H9 (cell line): Measurements from ENCODE around the gene NUP188. TPM values are rescaled to one million over a fixed set of nuclear protein-coding genes. Genes with fewer than 3 reads are reported as not detected.

Experiments used
- DNase-seq: peaks from one replicate; pipeline ENCODE4 v3.0.0-alpha.2; 2017
- H2AFZ ChIP-seq: one replicate; pipeline ENCODE4 v1.6.1; 2013; ENCODE audit warnings: mild to moderate bottlenecking, low read length, control low read depth, moderate library complexity
- H2AK5ac ChIP-seq: 2 replicates; pipeline ENCODE4 v1.6.1; 2013; ENCODE audit warnings: low read length, control low read depth, mixed read lengths; ENCODE audit not compliant: insufficient read length
- H2BK120ac ChIP-seq: one replicate; pipeline ENCODE4 v1.6.1; 2013; ENCODE audit warnings: low read depth, mild to moderate bottlenecking, low read length, control low read depth, inconsistent platforms; ENCODE audit not compliant: poor library complexity, severe bottlenecking
- H2BK12ac ChIP-seq: 2 replicates; pipeline ENCODE4 v1.6.1; 2013; ENCODE audit warnings: low read length, control low read depth, mixed read lengths, low read depth; ENCODE audit not compliant: insufficient read length
- H2BK15ac ChIP-seq: 2 replicates; pipeline ENCODE4 v1.6.1; 2013; ENCODE audit warnings: low read depth, low read length, control low read depth
- H2BK20ac ChIP-seq: one replicate; pipeline ENCODE4 v1.6.1; 2013; ENCODE audit warnings: low read depth, mild to moderate bottlenecking, low read length, control low read depth, inconsistent platforms; ENCODE audit not compliant: poor library complexity, severe bottlenecking
- H2BK5ac ChIP-seq: 2 replicates; pipeline ENCODE4 v1.6.1; 2013; ENCODE audit warnings: low read length, control low read depth, mixed read lengths; ENCODE audit not compliant: insufficient read length
- H3K14ac ChIP-seq: 2 replicates; pipeline ENCODE4 v1.6.1; 2013; ENCODE audit warnings: low read length, control low read depth; ENCODE audit not compliant: insufficient read depth
- H3K18ac ChIP-seq: 2 replicates; pipeline ENCODE4 v1.6.1; 2013; ENCODE audit warnings: low read depth, mild to moderate bottlenecking, mixed read lengths, low read length, control low read depth; ENCODE audit not compliant: insufficient read length
- H3K23ac ChIP-seq: 2 replicates; pipeline ENCODE4 v1.6.1; 2013; ENCODE audit warnings: low read length, control low read depth, mixed read lengths, low read depth; ENCODE audit not compliant: insufficient read length
- H3K23me2 ChIP-seq: 2 replicates; pipeline ENCODE4 v1.6.1; 2013; ENCODE audit warnings: low read depth, mild to moderate bottlenecking, mixed read lengths, low read length, control low read depth; ENCODE audit not compliant: insufficient read length, poor library complexity, severe bottlenecking
- H3K27ac ChIP-seq: 2 replicates; pipeline ENCODE4 v1.5.1; 2013; ENCODE audit warnings: low read length, control low read depth, mixed read lengths, low read depth; ENCODE audit not compliant: insufficient read length
- H3K27me3 ChIP-seq: 2 replicates; pipeline ENCODE4 v1.6.1; 2013; ENCODE audit warnings: low read length, control low read depth, inconsistent platforms; ENCODE audit not compliant: insufficient read depth
- H3K4ac ChIP-seq: 2 replicates; pipeline ENCODE4 v1.6.1; 2013; ENCODE audit warnings: low read depth, mild to moderate bottlenecking, control low read depth, inconsistent platforms, low read length, moderate library complexity
- H3K4me1 ChIP-seq: 2 replicates; pipeline ENCODE4 v1.6.1; 2013; ENCODE audit warnings: low read length, control low read depth, inconsistent platforms; ENCODE audit not compliant: insufficient read depth
- H3K4me2 ChIP-seq: 2 replicates; pipeline ENCODE4 v1.6.1; 2013; ENCODE audit warnings: low read length, control low read depth, mixed read lengths; ENCODE audit not compliant: insufficient read length, insufficient read depth
- H3K56ac ChIP-seq: 2 replicates; pipeline ENCODE4 v1.6.1; 2013; ENCODE audit warnings: low read depth, mild to moderate bottlenecking, mixed read lengths, low read length, control low read depth; ENCODE audit not compliant: insufficient read length
- H3K79me1 ChIP-seq: 2 replicates; pipeline ENCODE4 v1.6.1; 2013; ENCODE audit warnings: low read depth, mild to moderate bottlenecking, moderate library complexity, low read length, control low read depth, inconsistent platforms; ENCODE audit not compliant: insufficient read depth, poor library complexity, severe bottlenecking
- H3K79me2 ChIP-seq: 2 replicates; pipeline ENCODE4 v1.6.1; 2013; ENCODE audit warnings: low read length, control low read depth, inconsistent platforms; ENCODE audit not compliant: insufficient read depth
- H3K9ac ChIP-seq: 2 replicates; pipeline ENCODE4 v1.6.1; 2013; ENCODE audit warnings: low read length, control low read depth, mixed read lengths; ENCODE audit not compliant: insufficient read length; ENCODE audit errors: extremely low read depth
- H3K9me3 ChIP-seq: one replicate; pipeline ENCODE4 v1.6.1; 2013; ENCODE audit warnings: low read depth, low read length, inconsistent platforms; ENCODE audit not compliant: control insufficient read depth
- H3T11ph ChIP-seq: one replicate; pipeline ENCODE4 v1.6.1; 2013; ENCODE audit warnings: mild to moderate bottlenecking, low read length, control low read depth, inconsistent platforms
- H4K20me1 ChIP-seq: one replicate; pipeline ENCODE4 v1.6.1; 2013; ENCODE audit not compliant: control insufficient read depth, insufficient read length, insufficient read depth
- H4K5ac ChIP-seq: 2 replicates; pipeline ENCODE4 v1.6.1; 2013; ENCODE audit warnings: low read depth, mild to moderate bottlenecking, mixed read lengths, low read length, control low read depth; ENCODE audit not compliant: insufficient read length
- H4K8ac ChIP-seq: replicated peaks from 2 replicates; pipeline ENCODE4 v1.6.1; 2013; ENCODE audit warnings: low read length, control low read depth, mixed read lengths, low read depth; ENCODE audit not compliant: insufficient read length
- H4K91ac ChIP-seq: 2 replicates; pipeline ENCODE4 v1.6.1; 2013; ENCODE audit warnings: low read depth, mild to moderate bottlenecking, moderate library complexity, mixed read lengths, low read length, control low read depth; ENCODE audit not compliant: insufficient read length
- H3K27ac Mint-ChIP-seq, 3 experiments: 2 replicates in 2 of 3; 3 replicates in 1 of 3; pipeline ENCODE4 v1.8.0; 2020 to 2021; ENCODE audit warnings: mixed read lengths in 3 of 3, mild to moderate bottlenecking in 1 of 3, moderate library complexity in 1 of 3
- H3K27me3 Mint-ChIP-seq: 2 replicates; pipeline ENCODE4 v1.8.0; 2021; ENCODE audit warnings: low read depth, mild to moderate bottlenecking, moderate library complexity, mixed read lengths
- H3K36me3 Mint-ChIP-seq, 3 experiments: 2 replicates in 2 of 3; 3 replicates in 1 of 3; pipeline ENCODE4 v1.8.0; 2020 to 2021; ENCODE audit warnings: low read depth in 3 of 3, mixed read lengths in 3 of 3; ENCODE audit not compliant: insufficient read depth in 1 of 3
- H3K4me1 Mint-ChIP-seq, 2 experiments: 2 replicates each; pipeline ENCODE4 v1.8.0; 2020; ENCODE audit warnings: mixed read lengths in 2 of 2
- H3K4me3 Mint-ChIP-seq, 2 experiments: 2 replicates in 1 of 2; 3 replicates in 1 of 2; pipeline ENCODE4 v1.8.0; 2020 to 2021; ENCODE audit warnings: mild to moderate bottlenecking in 2 of 2, mixed read lengths in 2 of 2, moderate library complexity in 1 of 2
- H3K9me3 Mint-ChIP-seq, 2 experiments: 2 replicates in 1 of 2; 3 replicates in 1 of 2; pipeline ENCODE4 v1.8.0; 2020; ENCODE audit warnings: mild to moderate bottlenecking in 2 of 2, mixed read lengths in 2 of 2, moderate library complexity in 1 of 2
- WGBS: extraction: QIAGEN DNeasy Blood & Tissue Kit; methylation state at CpG from one replicate; pipeline ENCODE4 v1.1.7; 2013; ENCODE audit warnings: missing lambda C conversion rate, low lambda C conversion rate, mixed read lengths; ENCODE audit not compliant: insufficient read length; ENCODE audit errors: extremely low coverage; 5-methylcytosine and 5-hydroxymethylcytosine counted together
- total RNA-seq: library from RNA; stranded (reverse); gene quantifications from 2 replicates; pipeline ENCODE4 v1.2.1, GENCODE V29; 2021
- TF ChIP-seq, protein P1 (sequence below): fragments of 200-600 bp; sonication (generic); conservative IDR thresholded peaks from 3 replicates; pipeline ENCODE4 v1.8.0; 2021; ENCODE audit warnings: antibody characterized with exemption, mild to moderate bottlenecking

NUP188 gene
- total RNA-seq, 1 experiment from 2014 or later: 101 TPM

DNA sequence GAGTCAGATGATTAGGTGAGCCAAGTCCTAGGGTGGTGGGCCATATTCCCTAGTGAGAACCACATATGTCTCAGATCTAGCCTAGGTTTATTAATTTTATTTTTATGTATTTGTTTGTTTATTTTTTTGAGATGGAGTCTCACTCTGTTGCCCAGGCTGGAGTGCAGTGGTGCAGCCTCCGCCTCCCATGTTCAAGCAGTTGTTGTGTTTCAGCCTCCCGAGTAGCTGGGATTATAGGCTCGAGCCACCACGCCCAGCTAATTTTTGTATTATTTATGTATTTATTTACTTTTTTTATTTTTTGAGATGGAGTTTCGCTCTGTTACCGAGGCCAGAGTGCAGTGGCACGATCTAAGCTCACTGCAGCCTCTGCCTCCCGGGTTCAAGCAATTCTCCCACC is 36.0 kb downstream of the NUP188 start:
- no peak for DNase-seq
- Histone ChIP-seq H4K5ac (no peak overlapping the region), H2BK12ac (no peak overlapping the region), H2BK15ac (no peak overlapping the region), H2BK5ac (no peak overlapping the region), H3K27ac (no peak overlapping the region), H3T11ph (no peak overlapping the region), H2AFZ (no peak overlapping the region), H3K79me1 (no peaks in the 10 kb centered on the region), H3K56ac (no peak overlapping the region), H3K9me3 (no peaks in the 10 kb centered on the region), H3K23ac (no peak overlapping the region), H4K8ac (no peak overlapping the region), H3K79me2 (no peaks in the 10 kb centered on the region), H3K14ac (no peak overlapping the region), H4K20me1 (no peaks in the 10 kb centered on the region), H3K9ac (no peak overlapping the region), H3K18ac (no peak overlapping the region), H3K4ac (no peak overlapping the region), H3K23me2 (no peaks in the 10 kb centered on the region), H4K91ac (no peak overlapping the region), H3K4me2 (no peak overlapping the region), H3K4me1 (no peaks in the 10 kb centered on the region), H2AK5ac (no peak overlapping the region), H2BK120ac (no peak overlapping the region), H2BK20ac (no peak overlapping the region), H3K27me3 (no peaks in the 10 kb centered on the region)
- no CpG with 5 or more reads among the region's 8 CpGs for WGBS
- TF ChIP-seq, protein P1, sequence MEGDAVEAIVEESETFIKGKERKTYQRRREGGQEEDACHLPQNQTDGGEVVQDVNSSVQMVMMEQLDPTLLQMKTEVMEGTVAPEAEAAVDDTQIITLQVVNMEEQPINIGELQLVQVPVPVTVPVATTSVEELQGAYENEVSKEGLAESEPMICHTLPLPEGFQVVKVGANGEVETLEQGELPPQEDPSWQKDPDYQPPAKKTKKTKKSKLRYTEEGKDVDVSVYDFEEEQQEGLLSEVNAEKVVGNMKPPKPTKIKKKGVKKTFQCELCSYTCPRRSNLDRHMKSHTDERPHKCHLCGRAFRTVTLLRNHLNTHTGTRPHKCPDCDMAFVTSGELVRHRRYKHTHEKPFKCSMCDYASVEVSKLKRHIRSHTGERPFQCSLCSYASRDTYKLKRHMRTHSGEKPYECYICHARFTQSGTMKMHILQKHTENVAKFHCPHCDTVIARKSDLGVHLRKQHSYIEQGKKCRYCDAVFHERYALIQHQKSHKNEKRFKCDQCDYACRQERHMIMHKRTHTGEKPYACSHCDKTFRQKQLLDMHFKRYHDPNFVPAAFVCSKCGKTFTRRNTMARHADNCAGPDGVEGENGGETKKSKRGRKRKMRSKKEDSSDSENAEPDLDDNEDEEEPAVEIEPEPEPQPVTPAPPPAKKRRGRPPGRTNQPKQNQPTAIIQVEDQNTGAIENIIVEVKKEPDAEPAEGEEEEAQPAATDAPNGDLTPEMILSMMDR: no peak
- Mint-ChIP-seq H3K9me3 (no peaks in the 10 kb centered on the region), H3K27ac (no peak overlapping the region), H3K4me1 (no peaks in the 10 kb centered on the region), H3K4me3 (no peak overlapping the region), H3K27me3 (no peaks in the 10 kb centered on the region), H3K36me3 (peaks cover 43 to 95% (median 92%) of the 10 kb centered on the region in 3 experiments; a peak in 6 of 7 replicates)
